T-cell (primary cell): ENCODE results near the gene SAMD4B. TPM values are rescaled to one million over a fixed set of nuclear protein-coding genes. Genes with fewer than 3 reads are reported as not detected.

ENCODE experiments used
- ATAC-seq, 4 experiments: fragments of 200-7000 bp in 3 of 4; fragments of 150-1000 bp in 1 of 4; cut with Tn5 transposase; replicated peaks in 1 of 4; 1 replicate in 3 of 4; 2 replicates in 1 of 4; pipeline ENCODE4 v1.10.0; 2021; ENCODE audit warnings: moderate library complexity in 3 of 4, mild to moderate bottlenecking in 2 of 4, moderate number of reproducible peaks in 1 of 4
- CTCF ChIA-PET, 2 donors: fragments of 300-600 bp; sonication (Branson Sonifier 250); formaldehyde crosslinking; loops; one replicate each; lab custom pipeline; 2022; ENCODE audit warnings: antibody characterized with exemption in 2 of 2; lab: Charles Lee
- POLR2A ChIA-PET, 2 donors: fragments of 300-600 bp; sonication (Branson Sonifier 250); formaldehyde crosslinking; loops; one replicate each; lab custom pipeline; 2022; ENCODE audit warnings: antibody characterized with exemption in 2 of 2; lab: Charles Lee
- DNase-seq, 35 experiments: peaks; one replicate each; pipeline versions ENCODE4 v3.0.0 to v3.0.0-alpha.2; 2013 to 2023
- H3K27ac ChIP-seq: one replicate; pipeline ENCODE4 v1.5.1; 2013; ENCODE audit warnings: low read length
- H3K27me3 ChIP-seq, 2 experiments: replicated peaks in 1 of 2; 1 replicate in 1 of 2; 2 replicates in 1 of 2; pipeline versions ENCODE4 v1.6.1 to v1.7.0; 2013; ENCODE audit warnings: low read length in 1 of 2, mixed read lengths in 1 of 2; ENCODE audit not compliant: control insufficient read depth in 2 of 2, insufficient read depth in 2 of 2; ENCODE audit errors: extremely low read depth in 1 of 2
- H3K36me3 ChIP-seq, 2 donors: 1 replicate in 1 of 2; 2 replicates in 1 of 2; pipeline versions ENCODE4 v1.6.1 to v1.7.0; 2013; ENCODE audit warnings: low read length in 1 of 2; ENCODE audit not compliant: control insufficient read depth in 2 of 2, insufficient read depth in 1 of 2; ENCODE audit errors: extremely low read depth in 1 of 2
- H3K4me1 ChIP-seq, 2 experiments: 1 replicate in 1 of 2; 2 replicates in 1 of 2; pipeline versions ENCODE4 v1.6.1 to v1.7.0; 2013; ENCODE audit warnings: low read length in 2 of 2, mixed read lengths in 1 of 2; ENCODE audit not compliant: insufficient read depth in 2 of 2, control insufficient read depth in 1 of 2; ENCODE audit errors: extremely low read depth in 1 of 2
- H3K4me3 ChIP-seq, 2 donors: 1 replicate in 1 of 2; 2 replicates in 1 of 2; pipeline versions ENCODE4 v1.5.1 to v1.7.0; 2013; ENCODE audit warnings: mild to moderate bottlenecking in 2 of 2, low read length in 1 of 2, moderate library complexity in 1 of 2; ENCODE audit not compliant: control insufficient read depth in 1 of 2; ENCODE audit errors: extremely low read depth in 1 of 2
- H3K9me3 ChIP-seq: 2 replicates; pipeline ENCODE4 v1.7.0; 2013
- H3K27ac Mint-ChIP-seq, 2 donors: one replicate each; pipeline ENCODE4 v1.8.0; 2020 to 2021; ENCODE audit warnings: mild to moderate bottlenecking in 2 of 2, mixed read lengths in 2 of 2
- H3K27me3 Mint-ChIP-seq, 2 donors: one replicate each; pipeline ENCODE4 v1.8.0; 2021 to 2022; ENCODE audit warnings: mixed read lengths in 2 of 2
- H3K36me3 Mint-ChIP-seq: one replicate; pipeline ENCODE4 v1.8.0; 2021; ENCODE audit warnings: mixed read lengths
- H3K4me1 Mint-ChIP-seq, 3 donors: one replicate each; pipeline ENCODE4 v1.8.0; 2020 to 2022; ENCODE audit warnings: mixed read lengths in 3 of 3, mild to moderate bottlenecking in 1 of 3
- H3K4me3 Mint-ChIP-seq, 3 donors: one replicate each; pipeline ENCODE4 v1.8.0; 2020 to 2022; ENCODE audit warnings: mild to moderate bottlenecking in 3 of 3, mixed read lengths in 3 of 3, moderate library complexity in 3 of 3
- H3K9me3 Mint-ChIP-seq, 3 donors: one replicate each; pipeline ENCODE4 v1.8.0; 2020 to 2022; ENCODE audit warnings: mixed read lengths in 3 of 3
- WGBS: methylation state at CpG from one replicate; pipeline ENCODE4 v1.1.5; 2013; ENCODE audit warnings: missing lambda C conversion rate; ENCODE audit not compliant: insufficient coverage; 5-methylcytosine and 5-hydroxymethylcytosine counted together
- total RNA-seq, 35 experiments: library from RNA in 6 of 35; stranded (reverse) in 6 of 35; fragments of 120-200 nt in 1 of 35; gene quantifications; one replicate each; pipeline versions ENCODE4 v1.2.1 to v1.2.4 and lab custom pipeline; 2013 to 2026

Gene SAMD4B
- total RNA-seq, 5 donors from 2014 or later (not counting 1 experiment from before 2014, with no cell fraction given): 59.4 to 72.3 (median 62.0) TPM

DNA sequence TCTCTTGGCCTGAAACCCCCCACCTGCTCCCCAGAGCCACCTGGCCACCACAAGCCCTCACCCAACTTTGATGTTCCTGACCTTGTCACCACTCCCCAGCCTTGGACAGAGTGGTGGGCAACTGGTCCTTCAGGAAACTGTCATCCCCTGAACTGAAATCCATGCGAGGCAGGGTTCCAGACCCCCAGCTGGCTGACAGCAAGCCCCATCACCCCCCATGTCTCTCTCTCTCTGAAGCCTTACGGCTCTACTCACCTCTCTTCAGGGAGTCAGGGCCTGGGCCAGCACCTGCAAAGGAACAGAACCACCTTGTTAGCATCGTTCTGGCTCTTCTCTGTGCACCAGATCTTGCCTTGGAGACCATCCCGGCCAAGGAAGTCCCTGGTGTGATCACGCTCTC, 24.1 kb upstream of the SAMD4B start:
- peak overlapping the region in 1 of 2 donors; percentile 6 for H3K27ac Mint-ChIP-seq
- peaks cover 20 to 28% of the 10 kb centered on the region in 2 donors for H3K36me3 ChIP-seq

DNA sequence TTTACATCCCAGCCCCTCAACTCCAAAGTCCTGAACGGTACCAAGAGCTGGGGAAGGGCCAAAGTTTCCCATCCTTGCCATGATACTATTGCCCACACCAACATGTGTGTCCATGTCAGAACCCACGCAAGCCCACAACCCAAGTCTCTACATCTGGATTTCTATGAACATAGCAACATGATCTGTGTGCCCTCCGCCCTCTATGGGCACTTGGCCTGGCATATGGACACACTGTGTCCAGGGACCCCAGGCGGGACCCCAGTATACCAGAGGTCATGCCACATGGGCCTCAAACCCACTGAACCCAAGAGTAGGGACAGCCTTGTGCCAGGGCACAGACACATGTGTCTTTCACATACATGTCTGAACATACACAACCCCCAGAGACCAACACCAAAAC, 23.5 kb upstream of the SAMD4B start:
- Mint-ChIP-seq H3K4me1 (peaks cover 22 to 44% (median 29%) of the 10 kb centered on the region in 3 donors), H3K9me3 (no peaks in the 10 kb centered on the region), H3K4me3 (peak overlapping the region; percentile 59 to 78 (median 67)), H3K36me3 (peaks cover 8% of the 10 kb centered on the region), H3K27ac (peak overlapping the region in 1 of 2 donors; percentile 3), H3K27me3 (no peaks in the 10 kb centered on the region)
- H3K36me3 ChIP-seq: peaks cover 20 to 22% of the 10 kb centered on the region in 2 donors
- POLR2A ChIA-PET: no interaction called here
- ATAC-seq: no peak
- no peak overlapping the region for H3K27ac ChIP-seq
- H3K4me1 ChIP-seq: peaks cover 2 to 19% of the 10 kb centered on the region in 2 experiments
- 95% methylated on average over 4 of the region's 4 CpGs for WGBS
- peaks cover 0 to 2% of the 10 kb centered on the region in 2 experiments for H3K27me3 ChIP-seq
- H3K4me3 ChIP-seq: no peak overlapping the region
- no peak for DNase-seq
- CTCF ChIA-PET: no interaction called here
- no peaks in the 10 kb centered on the region for H3K9me3 ChIP-seq

More for the DNA sequence above, 24.1 kb upstream of the SAMD4B start:
- Histone ChIP-seq H3K9me3 (no peaks in the 10 kb centered on the region), H3K27ac (no peak overlapping the region), H3K27me3 (peaks cover 0 to 2% of the 10 kb centered on the region in 2 experiments), H3K4me1 (peaks cover 2 to 19% of the 10 kb centered on the region in 2 experiments), H3K4me3 (no peak overlapping the region)
- ATAC-seq (no peak), DNase-seq (no peak)
- H3K4me3 Mint-ChIP-seq: no peak overlapping the region
- peaks cover 12% of the 10 kb centered on the region for H3K36me3 Mint-ChIP-seq
- CTCF ChIA-PET: no interaction called here
- H3K9me3 Mint-ChIP-seq: no peaks in the 10 kb centered on the region
- no peaks in the 10 kb centered on the region for H3K27me3 Mint-ChIP-seq
- peaks cover 22 to 42% (median 28%) of the 10 kb centered on the region in 3 donors for H3K4me1 Mint-ChIP-seq
- 90% methylated on average over 5 of the region's 5 CpGs for WGBS
- POLR2A ChIA-PET: no interaction called here

DNA sequence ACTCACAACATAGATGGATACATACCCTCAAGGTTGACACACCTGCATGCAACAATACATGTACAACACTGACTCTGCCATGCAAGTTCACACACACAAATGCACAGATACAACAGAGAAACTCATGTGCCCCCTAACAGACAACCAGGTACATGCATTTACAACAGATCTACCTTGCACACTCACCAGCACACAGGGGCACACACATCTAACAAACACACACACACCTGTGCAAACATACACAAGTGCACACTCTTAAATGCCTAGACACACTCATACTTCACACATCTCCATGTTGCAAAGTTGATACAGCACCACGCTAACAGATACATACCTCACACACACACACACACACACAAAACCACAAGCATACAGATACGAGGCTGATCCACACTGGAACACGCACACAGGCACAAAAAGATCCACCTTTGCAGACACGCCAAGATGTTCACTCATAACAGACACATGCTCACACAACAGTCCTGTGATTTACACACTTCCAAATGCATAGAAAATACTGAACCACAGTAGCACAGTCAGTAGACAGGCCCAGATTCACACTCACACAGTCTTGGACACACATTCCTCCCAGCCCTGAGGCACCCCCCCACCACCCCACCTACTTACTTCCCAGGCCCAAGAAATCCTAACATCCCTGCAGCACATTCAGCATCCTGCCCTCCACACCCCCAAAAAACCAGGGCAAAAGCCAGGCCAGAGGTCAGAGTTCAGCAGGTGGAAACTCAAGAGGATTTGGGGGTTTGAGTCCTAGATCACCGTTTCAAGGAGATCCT, 22.9 kb upstream of the SAMD4B start:
- Histone ChIP-seq H3K4me3 (peak overlapping the region in 1 of 2 donors; percentile 64), H3K27me3 (peaks cover 0 to 2% of the 10 kb centered on the region in 2 experiments), H3K27ac (no peak overlapping the region), H3K9me3 (no peaks in the 10 kb centered on the region), H3K36me3 (peaks cover 15 to 17% of the 10 kb centered on the region in 2 donors), H3K4me1 (peaks cover 2 to 19% of the 10 kb centered on the region in 2 experiments)
- no peaks in the 10 kb centered on the region for H3K9me3 Mint-ChIP-seq
- 83% methylated on average over 4 of the region's 5 CpGs for WGBS
- ChIA-PET POLR2A (no interaction called here), CTCF (no interaction called here)
- H3K4me3 Mint-ChIP-seq: peak overlapping the region; percentile 59 to 78 (median 67)
- H3K4me1 Mint-ChIP-seq: peaks cover 25 to 44% (median 29%) of the 10 kb centered on the region in 3 donors
- peaks cover 7% of the 10 kb centered on the region for H3K36me3 Mint-ChIP-seq
- peak overlapping the region; percentile 0 to 3 for H3K27ac Mint-ChIP-seq
- no peaks in the 10 kb centered on the region for H3K27me3 Mint-ChIP-seq
- ATAC-seq (no peak), DNase-seq (no peak)

DNA sequence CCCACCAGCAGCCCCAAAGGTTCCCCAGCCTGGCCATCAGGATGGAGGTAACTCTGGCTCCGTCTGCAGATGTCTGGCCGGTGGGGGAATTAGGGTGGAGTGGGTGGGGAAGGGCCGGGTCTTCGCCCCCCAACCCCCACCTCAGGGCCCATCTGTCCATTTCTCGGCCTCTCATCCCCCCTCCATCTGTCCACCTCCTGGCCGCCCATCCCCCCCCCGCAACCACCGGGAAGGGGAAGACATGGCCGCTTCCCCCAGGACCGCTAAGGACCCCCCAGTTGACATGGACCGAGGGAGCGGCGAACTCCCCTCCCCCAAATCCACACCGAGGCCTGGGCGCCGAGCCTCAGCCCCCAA, 22.4 kb upstream of the SAMD4B start:
- peaks cover 11 to 13% of the 10 kb centered on the region in 2 donors for H3K36me3 ChIP-seq
- no peak overlapping the region for H3K27ac ChIP-seq
- peaks cover 2 to 19% of the 10 kb centered on the region in 2 experiments for H3K4me1 ChIP-seq
- H3K27me3 ChIP-seq: peaks cover 0 to 2% of the 10 kb centered on the region in 2 experiments
- POLR2A ChIA-PET: no interaction called here
- DNase-seq (no peak), ATAC-seq (no peak)
- Mint-ChIP-seq H3K27ac (peak overlapping the region in 1 of 2 donors; percentile 72), H3K27me3 (no peaks in the 10 kb centered on the region), H3K4me1 (peaks cover 25 to 44% (median 29%) of the 10 kb centered on the region in 3 donors), H3K36me3 (peaks cover 7% of the 10 kb centered on the region), H3K9me3 (no peaks in the 10 kb centered on the region), H3K4me3 (peak overlapping the region; percentile 59 to 78 (median 67))
- no CpG with 5 or more reads among the region's 16 CpGs for WGBS
- no peaks in the 10 kb centered on the region for H3K9me3 ChIP-seq
- CTCF ChIA-PET: no interaction called here
- peak overlapping the region in 1 of 2 donors; percentile 64 for H3K4me3 ChIP-seq

DNA sequence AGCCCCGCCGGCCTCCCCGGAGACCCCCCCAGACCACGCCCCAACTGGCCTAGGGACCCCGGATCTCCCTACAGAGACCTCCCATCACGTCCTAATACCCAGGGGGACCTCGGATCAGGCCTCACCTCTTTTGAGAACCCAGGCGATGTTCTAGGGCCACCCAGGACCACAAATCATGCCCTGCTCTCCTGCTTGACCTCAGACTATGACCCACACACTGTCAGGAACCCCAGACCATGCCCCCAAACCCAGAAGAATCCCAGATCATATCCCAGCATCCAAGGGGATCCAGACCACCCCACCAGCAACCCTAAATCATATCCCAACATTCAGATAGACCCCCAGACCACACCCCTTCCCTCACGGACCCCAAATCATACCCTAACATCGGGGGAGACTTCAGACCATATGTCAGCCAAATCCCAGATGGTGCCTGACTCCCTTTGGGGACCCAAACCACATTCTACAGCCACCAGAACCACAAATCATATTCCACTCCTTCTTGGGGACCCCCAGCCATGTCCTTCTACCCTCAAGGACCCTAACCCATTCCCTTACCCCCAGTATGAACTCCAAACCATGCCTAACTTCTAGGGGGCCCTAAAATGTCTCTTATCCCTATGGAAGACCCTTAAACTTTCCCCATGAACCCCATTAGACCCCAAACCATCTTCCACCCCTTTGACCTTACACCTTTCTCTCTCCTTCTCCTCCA, 20.9 kb upstream of the SAMD4B start:
- 35% methylated on average over 4 of the region's 10 CpGs for WGBS
- Histone ChIP-seq H3K4me3 (peak overlapping the region in 1 of 2 donors; percentile 4), H3K27ac (peak overlapping the region; percentile 51), H3K27me3 (peaks cover 0 to 2% of the 10 kb centered on the region in 2 experiments), H3K4me1 (peaks cover 2 to 21% of the 10 kb centered on the region in 2 experiments), H3K36me3 (peaks cover 7 to 12% of the 10 kb centered on the region in 2 donors), H3K9me3 (no peaks in the 10 kb centered on the region)
- Mint-ChIP-seq H3K27me3 (no peaks in the 10 kb centered on the region), H3K4me1 (peaks cover 27 to 44% (median 31%) of the 10 kb centered on the region in 3 donors), H3K9me3 (no peaks in the 10 kb centered on the region), H3K36me3 (peaks cover 3% of the 10 kb centered on the region), H3K27ac (peak overlapping the region; percentile 89 to 94), H3K4me3 (peak overlapping the region; percentile 70 to 84 (median 77))
- ChIA-PET CTCF (no interaction called here), POLR2A (interaction anchor here in 1 of 2 donors (0.6 kb wide), 1 partner anchor 119 kb away, joined by 3 read pairs; no protein-coding TSS in a partner anchor)
- ATAC-seq: no peak
- no peak for DNase-seq

DNA sequence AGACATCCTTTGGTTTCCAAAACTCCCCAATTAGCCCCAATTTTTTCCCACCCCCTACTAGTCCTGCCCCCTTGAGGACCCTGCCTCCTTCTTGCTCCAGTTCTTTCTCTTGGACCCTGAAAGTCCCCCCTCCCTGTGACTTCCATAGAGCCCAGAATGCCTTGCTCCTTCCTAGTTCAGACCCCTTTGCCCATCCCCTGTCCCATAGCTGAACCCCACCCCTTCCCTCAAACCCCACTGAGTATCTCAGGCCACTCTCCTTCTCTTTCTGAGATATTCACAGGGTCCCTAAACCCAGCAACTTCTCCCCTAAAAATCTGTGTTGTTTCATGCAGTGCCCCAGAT, 20.4 kb upstream of the SAMD4B start:
- DNase-seq: no peak
- Histone ChIP-seq H3K36me3 (peaks cover 7 to 15% of the 10 kb centered on the region in 2 donors), H3K27me3 (peaks cover 0 to 2% of the 10 kb centered on the region in 2 experiments), H3K4me3 (no peak overlapping the region), H3K9me3 (no peaks in the 10 kb centered on the region), H3K4me1 (peaks cover 2 to 22% of the 10 kb centered on the region in 2 experiments), H3K27ac (peak overlapping the region; percentile 51)
- ATAC-seq: no peak
- Mint-ChIP-seq H3K4me1 (peaks cover 29 to 43% (median 33%) of the 10 kb centered on the region in 3 donors), H3K27ac (peak overlapping the region; percentile 89 to 94), H3K9me3 (no peaks in the 10 kb centered on the region), H3K36me3 (peaks cover 3% of the 10 kb centered on the region), H3K4me3 (peak overlapping the region; percentile 70 to 84 (median 77)), H3K27me3 (no peaks in the 10 kb centered on the region)
- ChIA-PET CTCF (no interaction called here), POLR2A (no interaction called here)
